ENCODE data around the gene NANOS3. TPM values are rescaled to one million over a fixed set of nuclear protein-coding genes. Genes with fewer than 3 reads are reported as not detected.

NANOS3 gene
- total and polyA plus RNA-seq, 9 of the 15 experiments (the other 6 are each of a cell fraction or from before 2014, with no cell fraction given): not detected

- ATAC-seq (no peak), DNase-seq (ENCODE audit: extremely low read depth in 1 of 4, low spot score in 3 of 4) (no peak), FAIRE-seq (no peak)
- Histone ChIP-seq H3K27me3 (ENCODE audit: control insufficient read depth in 2 of 2, insufficient read depth in 2 of 2, low read length in 2 of 2) (no peaks in the 10 kb centered on the region), H3K4me3 (no peak overlapping the region), H3K36me3 (ENCODE audit: control insufficient read depth, insufficient read depth, low read length) (peaks cover 29% of the 10 kb centered on the region; the same call in 2 of the 3 replicates), H4K20me1 (replicated peaks; ENCODE audit: control insufficient read depth, insufficient read depth, low read length) (no peaks in the 10 kb centered on the region), H3K9me1 (ENCODE audit: control insufficient read depth, insufficient read depth, low read length) (no peaks in the 10 kb centered on the region), H2AFZ (ENCODE audit: low read depth, low read length) (no peak overlapping the region), H3K79me2 (ENCODE audit: control insufficient read depth, insufficient read depth, low read length) (peaks cover 22% of the 10 kb centered on the region), H3K4me1 (replicated peaks in 1 of 2; ENCODE audit: control insufficient read depth in 2 of 2, insufficient read depth in 2 of 2, low read length in 2 of 2) (peaks cover 10 to 28% of the 10 kb centered on the region in 2 experiments), H3K9me3 (replicated peaks; ENCODE audit: control insufficient read depth, insufficient read depth, low read depth, low read length) (no peaks in the 10 kb centered on the region), H3K9ac (ENCODE audit: insufficient read depth in 1 of 2, low read depth in 2 of 2, low read length in 2 of 2) (peak overlapping the region in 1 of 2 experiments; percentile 2; a peak in 1 of 4 replicates), H3K4me2 (ENCODE audit: insufficient read depth, low read length) (no peak overlapping the region), H3K27ac (ENCODE audit: extremely low read depth, low read depth, low read length) (no peak overlapping the region)
- CTCF ChIA-PET (ENCODE audit: low intra/inter-chr PET ratio): no interaction called here
- TF ChIP-seq ZNF121 (CRISPR knock-in tag; conservative IDR thresholded peaks at IDR 0.05) (0 out of 2 replicates have a peak, but pooled peaks have one; percentile 38), U2AF1 (optimal IDR thresholded peaks at IDR 0.05; ENCODE audit: low read depth, low read length) (no peak), DLX4 (CRISPR knock-in tag; IDR thresholded peaks at IDR 0.05) (no peak)
- BruUV-seq (replicated peaks): no TSS peak
- intact Hi-C loops (cut with micrococcal nuclease): no loop called here
- POLR2A ChIA-PET: interaction anchor here (0.7 to 2.6 kb wide), 3 partner anchors 12 to 168 kb away, joined by 3 to 13 read pairs (median 4); no protein-coding TSS in a partner anchor
- 95% methylated on average over 2 of the region's 2 CpGs for whole genome bisulfite sequencing (ENCODE audit: insufficient coverage, low coverage, missing lambda C conversion rate)
- in situ Hi-C loops (cut with MboI): no loop called here
Measured at GRCh38 chr19:13909430-13909829, 32.5 kb downstream of the NANOS3 start.

DNA sequence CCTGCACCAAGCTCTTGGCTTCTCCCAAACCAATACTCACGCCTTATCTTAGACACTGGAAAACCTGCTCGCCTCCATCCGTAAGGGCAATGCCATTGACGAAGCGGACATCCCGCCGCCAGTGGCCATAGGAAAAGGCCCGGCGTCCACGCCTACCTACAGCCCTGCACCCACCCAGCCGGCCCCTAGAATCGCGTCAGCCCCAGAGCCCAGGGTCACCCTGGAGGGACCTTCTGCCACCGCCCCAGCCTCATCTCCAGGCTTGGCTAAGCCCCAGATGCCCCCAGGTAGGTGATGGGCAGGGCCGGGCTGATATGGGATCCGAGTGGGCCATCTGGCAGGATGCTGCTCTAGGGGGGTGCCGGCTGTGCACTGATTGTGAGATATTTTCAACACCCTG is 36.4 kb downstream of the NANOS3 start:
- DNase-seq (ENCODE audit: extremely low read depth in 1 of 4, low spot score in 3 of 4) (peak in 1 of 4 experiments; percentile 2), ATAC-seq (no peak), FAIRE-seq (no peak)
- H3K27ac ChIP-seq (ENCODE audit: extremely low read depth, low read depth, low read length): no peak overlapping the region
- H3K36me3 ChIP-seq (ENCODE audit: control insufficient read depth, insufficient read depth, low read length): peaks cover 53% of the 10 kb centered on the region
- no peaks in the 10 kb centered on the region for H3K27me3 ChIP-seq (ENCODE audit: control insufficient read depth in 2 of 2, insufficient read depth in 2 of 2, low read length in 2 of 2)
- no peak overlapping the region; a peak in 1 of 4 replicates for H3K9ac ChIP-seq (ENCODE audit: insufficient read depth in 1 of 2, low read depth in 2 of 2, low read length in 2 of 2)
- no peak overlapping the region for H3K4me3 ChIP-seq
- H3K9me1 ChIP-seq (ENCODE audit: control insufficient read depth, insufficient read depth, low read length): peaks cover 3% of the 10 kb centered on the region
- WGBS (ENCODE audit: insufficient coverage, low coverage, missing lambda C conversion rate): 97% methylated on average over 16 of the region's 17 CpGs
- no peak overlapping the region for H3K4me2 ChIP-seq (ENCODE audit: insufficient read depth, low read length)
- H3K79me2 ChIP-seq (ENCODE audit: control insufficient read depth, insufficient read depth, low read length): no peaks in the 10 kb centered on the region
- TF ChIP-seq BCL6 (CRISPR knock-in tag; IDR thresholded peaks at IDR 0.05) (no peak), RBFOX2 (IDR thresholded peaks at IDR 0.05; ENCODE audit: low read depth, low read length) (peak; percentile 61), POLR2G (IDR thresholded peaks at IDR 0.05; ENCODE audit: low read depth, low read length) (peak; percentile 51; the same call in 1 of the 2 replicates)
- intact Hi-C loops (cut with micrococcal nuclease): no loop called here
- BruUV-seq (replicated peaks): no TSS peak
- in situ Hi-C loops (cut with MboI): no loop called here
- H3K4me1 ChIP-seq (replicated peaks in 1 of 2; ENCODE audit: control insufficient read depth in 2 of 2, insufficient read depth in 2 of 2, low read length in 2 of 2): peaks cover 0 to 10% of the 10 kb centered on the region in 2 experiments; a peak in 2 of 5 replicates
- CTCF ChIA-PET (ENCODE audit: low intra/inter-chr PET ratio): no interaction called here
- H2AFZ ChIP-seq (ENCODE audit: low read depth, low read length): no peak overlapping the region
- POLR2A ChIA-PET: interaction anchor here (0.6 kb wide), 1 partner anchor 12 kb away, joined by 3 read pairs; no protein-coding TSS in a partner anchor
- no peaks in the 10 kb centered on the region for H4K20me1 ChIP-seq (replicated peaks; ENCODE audit: control insufficient read depth, insufficient read depth, low read length)
- H3K9me3 ChIP-seq (replicated peaks; ENCODE audit: control insufficient read depth, insufficient read depth, low read depth, low read length): no peaks in the 10 kb centered on the region
